RWPE2 (cell line): ENCODE measurements around the gene PKD1.
A peak's percentile ranks its signal among the peaks of the same experiment; 100 is the strongest.

Experiments used
- ATAC-seq: fragments of 200-7000 bp; cut with Tn5 transposase; 3 replicates; pipeline ENCODE4 v1.9.1; 2021; ENCODE audit warnings: low read depth
- DNase-seq: peaks from one replicate; pipeline ENCODE4 v3.0.0-alpha.2; 2020; ENCODE audit warnings: low spot score
- H3K27ac ChIP-seq: fragments of 450-650 bp; 2 replicates; pipeline ENCODE4 v1.5.1; 2017; ENCODE audit warnings: mild to moderate bottlenecking; ENCODE audit not compliant: poor library complexity, severe bottlenecking
- H3K27me3 ChIP-seq: fragments of 250-450 bp; sonication (Bioruptor Pico); 2 replicates; pipeline ENCODE4 v1.5.1; 2021; ENCODE audit warnings: mild to moderate bottlenecking, moderate library complexity; ENCODE audit not compliant: insufficient read depth, poor library complexity, severe bottlenecking
- H3K36me3 ChIP-seq: fragments of 250-450 bp; sonication (Bioruptor Pico); 2 replicates; pipeline ENCODE4 v1.5.1; 2020; ENCODE audit warnings: low read depth, mild to moderate bottlenecking, moderate library complexity
- H3K4me1 ChIP-seq: fragments of 250-450 bp; sonication (Bioruptor Pico); 2 replicates; pipeline ENCODE4 v1.5.1; 2021; ENCODE audit warnings: mild to moderate bottlenecking, moderate library complexity; ENCODE audit not compliant: insufficient read depth, poor library complexity, severe bottlenecking
- H3K4me3 ChIP-seq: fragments of 250-450 bp; sonication (Bioruptor Pico); 2 replicates; pipeline ENCODE4 v1.5.1; 2021; ENCODE audit warnings: mild to moderate bottlenecking, moderate library complexity; ENCODE audit not compliant: severe bottlenecking
- H3K9me3 ChIP-seq: fragments of 250-450 bp; sonication (Bioruptor Pico); 2 replicates; pipeline ENCODE4 v1.5.1; 2021; ENCODE audit warnings: mild to moderate bottlenecking, moderate library complexity; ENCODE audit not compliant: severe bottlenecking
- TF ChIP-seq, protein P1 (sequence below): fragments of 450-650 bp; IDR thresholded peaks from one replicate; pipeline ENCODE4 v1.5.1; 2017; ENCODE audit warnings: mild to moderate bottlenecking, moderate library complexity; ENCODE audit not compliant: poor library complexity, severe bottlenecking

The PKD1 gene

DNA sequence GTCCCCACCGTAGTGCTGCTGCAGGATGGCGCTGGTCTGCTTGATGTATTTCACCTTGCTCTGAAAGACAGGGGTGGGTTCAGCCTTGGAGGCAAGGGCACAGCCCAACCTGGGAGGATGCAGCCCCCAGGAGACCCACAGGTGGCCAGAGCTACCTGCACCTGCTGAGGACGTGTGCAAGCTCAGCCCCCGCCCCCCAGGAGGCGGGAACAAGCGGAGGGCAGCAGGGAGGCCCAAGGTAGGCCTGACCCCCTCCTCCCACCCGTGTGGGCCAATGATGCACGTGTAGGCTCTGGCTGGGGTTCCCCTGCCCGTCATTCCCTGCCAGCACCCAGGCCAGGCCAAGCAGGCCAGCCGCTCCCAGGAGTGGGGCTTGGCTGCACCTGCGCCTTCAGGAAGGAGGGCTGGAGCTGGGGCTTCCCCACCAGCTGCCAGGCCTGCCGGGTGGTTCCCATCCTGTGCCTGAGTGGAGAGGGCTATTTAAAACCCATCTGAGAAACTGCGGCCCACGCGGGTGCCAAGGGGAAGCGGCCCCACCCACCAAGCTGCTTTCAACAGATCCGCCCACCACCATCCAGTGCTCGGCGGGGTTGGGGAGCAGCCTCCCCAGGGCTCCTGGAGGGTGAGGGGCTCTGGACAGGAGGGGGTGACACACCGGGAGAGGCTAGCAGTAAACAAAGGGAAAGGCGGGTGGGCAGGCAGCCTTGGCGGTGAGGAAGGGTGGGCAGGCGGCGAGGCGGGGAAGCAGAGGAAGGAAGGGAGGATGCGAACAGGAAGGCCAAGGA is 91.8 kb downstream of the PKD1 start:
- Histone ChIP-seq H3K27me3 (no peaks in the 10 kb centered on the region), H3K9me3 (no peaks in the 10 kb centered on the region), H3K27ac (no peak overlapping the region), H3K4me1 (peaks cover 9% of the 10 kb centered on the region), H3K36me3 (peaks cover 4% of the 10 kb centered on the region; the same call in 1 of the 2 replicates), H3K4me3 (no peak overlapping the region)
- ATAC-seq = no peak
- TF ChIP-seq, protein P1, sequence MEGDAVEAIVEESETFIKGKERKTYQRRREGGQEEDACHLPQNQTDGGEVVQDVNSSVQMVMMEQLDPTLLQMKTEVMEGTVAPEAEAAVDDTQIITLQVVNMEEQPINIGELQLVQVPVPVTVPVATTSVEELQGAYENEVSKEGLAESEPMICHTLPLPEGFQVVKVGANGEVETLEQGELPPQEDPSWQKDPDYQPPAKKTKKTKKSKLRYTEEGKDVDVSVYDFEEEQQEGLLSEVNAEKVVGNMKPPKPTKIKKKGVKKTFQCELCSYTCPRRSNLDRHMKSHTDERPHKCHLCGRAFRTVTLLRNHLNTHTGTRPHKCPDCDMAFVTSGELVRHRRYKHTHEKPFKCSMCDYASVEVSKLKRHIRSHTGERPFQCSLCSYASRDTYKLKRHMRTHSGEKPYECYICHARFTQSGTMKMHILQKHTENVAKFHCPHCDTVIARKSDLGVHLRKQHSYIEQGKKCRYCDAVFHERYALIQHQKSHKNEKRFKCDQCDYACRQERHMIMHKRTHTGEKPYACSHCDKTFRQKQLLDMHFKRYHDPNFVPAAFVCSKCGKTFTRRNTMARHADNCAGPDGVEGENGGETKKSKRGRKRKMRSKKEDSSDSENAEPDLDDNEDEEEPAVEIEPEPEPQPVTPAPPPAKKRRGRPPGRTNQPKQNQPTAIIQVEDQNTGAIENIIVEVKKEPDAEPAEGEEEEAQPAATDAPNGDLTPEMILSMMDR = no peak
- DNase-seq = no peak

DNA sequence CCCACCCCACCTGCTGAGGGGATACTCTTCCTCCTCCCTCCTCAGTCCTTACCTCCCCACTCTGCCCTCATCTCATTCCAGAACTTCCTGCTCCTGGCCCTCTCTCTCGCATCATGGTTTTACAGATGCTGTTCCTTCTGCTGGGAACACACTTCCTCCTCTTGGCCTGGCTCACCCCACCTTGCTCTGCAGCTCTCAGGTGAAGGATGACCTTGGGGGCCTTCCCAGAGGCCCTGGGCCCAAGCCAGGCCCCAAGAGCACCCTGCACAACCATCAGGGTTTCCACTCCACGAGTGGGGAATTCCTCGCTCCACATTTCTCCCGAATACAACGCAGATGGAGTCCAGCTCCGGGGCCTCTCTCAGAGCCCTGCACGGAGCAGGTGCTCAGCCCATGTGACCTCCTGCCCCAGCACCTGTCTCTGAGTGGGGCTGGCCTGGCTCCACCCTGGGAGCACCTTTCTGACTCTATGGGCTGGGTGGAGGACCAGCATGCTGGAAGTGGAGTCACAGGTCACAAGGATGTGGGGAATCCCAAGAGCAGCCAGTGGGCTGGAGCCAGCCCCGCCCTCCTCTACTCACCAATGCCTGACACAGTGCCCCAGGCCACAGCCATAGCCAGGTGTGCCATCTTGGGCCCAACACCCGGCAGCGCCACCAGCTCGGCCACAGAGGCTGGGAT is 92.6 kb downstream of the PKD1 start:
- no peaks in the 10 kb centered on the region for H3K9me3 ChIP-seq
- peaks cover 4% of the 10 kb centered on the region; the same call in 1 of the 2 replicates for H3K36me3 ChIP-seq
- no peaks in the 10 kb centered on the region for H3K27me3 ChIP-seq
- ATAC-seq (no peak), DNase-seq (no peak)
- no peak overlapping the region for H3K4me3 ChIP-seq
- no peak overlapping the region for H3K27ac ChIP-seq
- TF ChIP-seq, protein P1 = no peak
- H3K4me1 ChIP-seq = peaks cover 9% of the 10 kb centered on the region

DNA sequence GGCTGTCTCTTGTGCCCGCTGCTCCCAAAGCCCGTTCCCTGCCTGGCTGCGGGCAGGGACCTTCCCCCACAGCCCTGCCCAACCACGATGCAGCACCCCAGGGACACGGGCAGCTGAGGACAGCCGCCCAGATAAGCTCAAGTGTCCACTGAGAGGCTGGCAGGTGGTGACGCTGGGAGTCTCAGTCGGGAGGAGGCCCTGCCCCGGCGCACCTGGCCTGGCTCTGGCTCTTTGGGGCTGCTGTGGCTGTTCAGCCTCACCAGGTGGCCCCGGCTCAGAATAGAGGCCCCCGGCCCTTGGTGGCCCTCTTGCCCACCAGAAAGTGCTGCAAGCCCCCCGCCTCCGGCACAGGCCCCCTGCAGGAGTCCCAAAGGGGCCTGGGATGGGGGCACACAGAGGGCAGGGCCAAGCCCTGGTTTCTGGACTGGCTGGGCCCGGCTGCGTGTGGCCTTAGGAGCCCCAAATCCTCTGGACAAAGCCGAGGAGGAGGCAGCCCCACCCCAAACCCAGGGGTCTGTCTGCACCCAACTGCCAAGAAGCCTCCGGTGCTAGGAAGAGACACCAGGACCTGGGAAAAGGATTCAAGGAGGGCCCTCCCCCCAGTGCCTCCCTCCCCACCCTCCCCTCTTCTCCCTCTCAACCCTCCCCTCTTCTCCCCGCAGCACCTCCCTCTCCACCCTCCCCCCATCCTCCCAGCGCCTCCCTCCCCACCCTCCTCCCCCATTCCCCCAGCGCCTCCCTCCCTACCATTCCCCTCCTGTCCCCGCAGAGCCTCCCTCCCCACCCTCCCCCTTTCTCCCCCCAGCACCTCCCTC is 93.3 kb downstream of the PKD1 start:
- no peak for ATAC-seq
- peak overlapping the region; percentile 42 for H3K27ac ChIP-seq

DNA sequence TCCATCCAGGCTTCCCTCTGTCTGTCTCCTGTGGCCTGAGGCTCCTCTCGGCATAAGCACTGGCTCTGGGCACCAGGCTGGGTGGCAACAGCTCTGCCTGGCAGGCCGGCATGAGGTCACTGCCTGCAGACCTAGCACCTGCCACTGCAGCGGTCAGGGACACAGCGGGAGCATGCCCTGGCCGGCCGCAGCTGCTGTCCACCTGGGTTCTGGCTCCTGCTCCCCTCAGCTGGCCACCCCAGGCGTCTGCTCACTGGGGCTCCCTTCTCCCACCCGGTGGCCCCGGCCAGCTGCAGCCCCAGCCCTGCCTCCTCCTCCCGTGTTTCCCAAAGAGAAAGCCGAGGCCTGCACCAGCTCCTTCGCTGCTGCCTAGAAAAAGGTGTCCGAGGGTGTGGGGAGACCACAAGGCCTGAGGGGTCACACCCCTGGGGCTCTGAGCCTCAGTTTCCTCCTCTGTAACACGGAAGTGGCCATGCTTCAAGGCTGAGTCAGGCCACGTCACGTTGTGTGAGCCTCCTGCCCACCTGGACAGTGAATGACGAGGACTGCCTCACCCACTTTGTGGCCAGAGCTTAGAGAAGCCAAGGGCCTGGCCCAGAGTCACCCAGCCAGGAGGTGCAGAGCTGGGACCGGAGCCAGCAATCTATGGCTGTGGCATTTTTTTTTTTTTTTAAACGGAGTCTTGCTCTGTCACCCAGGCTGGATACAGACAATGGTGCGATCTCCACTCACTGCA is 94.7 kb downstream of the PKD1 start:
- H3K9me3 ChIP-seq = no peaks in the 10 kb centered on the region
- peak; percentile 58 for ATAC-seq
- TF ChIP-seq, protein P1 = no peak
- peaks cover 4% of the 10 kb centered on the region; the same call in 1 of the 2 replicates for H3K36me3 ChIP-seq
- H3K27me3 ChIP-seq = no peaks in the 10 kb centered on the region
- H3K4me3 ChIP-seq = no peak overlapping the region
- H3K4me1 ChIP-seq = peaks cover 9% of the 10 kb centered on the region
- DNase-seq = no peak
- H3K27ac ChIP-seq = peak overlapping the region; percentile 42

More for the DNA sequence above, 93.3 kb downstream of the PKD1 start:
- Histone ChIP-seq H3K9me3 (no peaks in the 10 kb centered on the region), H3K36me3 (peaks cover 4% of the 10 kb centered on the region; the same call in 1 of the 2 replicates), H3K27me3 (no peaks in the 10 kb centered on the region), H3K4me1 (peaks cover 9% of the 10 kb centered on the region), H3K4me3 (no peak overlapping the region)
- no peak for DNase-seq
- TF ChIP-seq, protein P1 = no peak
